GM21515 (cell line): ENCODE measurements around the gene TMEM191C.
"Not testable (repeated sequence)": the region's sequence is repeated elsewhere in the genome, so short reads cannot be mapped to it uniquely, and the experiment has no call there.

Experiments used
- ATAC-seq: cut with Tn5 transposase; IDR thresholded peaks from one replicate; pipeline ENCODE4 v1.9.1; 2021; ENCODE audit not compliant: unreplicated experiment

TMEM191C gene

GRCh38 chr22:21467337-21468193 is at the start of gene TMEM191C:
TSS of gene TMEM191C (plus strand) at chr22:21467387. CDS start at chr22:21467460, 73 bp downstream.
- not testable (repeated sequence) for ATAC-seq

GRCh38 chr22:21417853-21418252 is 49.3 kb upstream of the TMEM191C start:
- ATAC-seq, result not testable (repeated sequence)

DNA sequence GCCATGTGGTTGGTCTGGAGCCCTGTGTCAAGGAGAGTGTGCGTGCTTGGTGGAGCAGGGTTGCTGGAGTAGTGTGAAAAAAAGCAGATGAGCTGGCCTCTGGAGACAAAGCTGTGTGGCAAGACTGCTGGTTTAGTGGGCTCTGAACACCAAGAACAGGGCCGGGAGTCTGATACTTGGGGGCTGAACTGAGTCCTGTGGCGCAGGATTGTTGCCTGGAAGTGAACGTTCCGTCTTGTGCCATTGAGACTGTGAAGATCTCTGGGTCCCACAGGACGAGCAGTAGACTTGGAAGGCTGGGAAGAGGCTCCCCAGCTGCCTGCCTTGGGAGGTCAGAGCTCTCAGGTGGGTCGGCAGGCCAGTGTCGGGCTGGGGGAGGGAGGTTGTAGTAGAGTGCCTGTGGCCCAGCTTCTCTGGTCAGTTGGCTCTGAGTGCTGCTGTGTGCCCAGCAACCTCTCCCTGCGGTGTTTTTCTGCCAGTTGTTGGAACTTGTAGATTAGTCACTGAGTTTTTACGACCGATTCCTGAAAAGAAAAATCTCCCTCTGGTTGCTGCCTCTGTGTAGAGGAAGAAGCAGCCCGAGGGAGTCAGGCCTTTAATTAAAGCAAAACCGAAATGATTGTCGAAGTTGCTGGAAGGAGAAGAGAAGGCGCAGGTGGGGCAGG is 48.1 kb upstream of the TMEM191C start:
- ATAC-seq, result not testable (repeated sequence)

- ATAC-seq, result not testable (repeated sequence)
Observed at GRCh38 chr22:21420180-21420763, 46.9 kb upstream of the TMEM191C start.

DNA sequence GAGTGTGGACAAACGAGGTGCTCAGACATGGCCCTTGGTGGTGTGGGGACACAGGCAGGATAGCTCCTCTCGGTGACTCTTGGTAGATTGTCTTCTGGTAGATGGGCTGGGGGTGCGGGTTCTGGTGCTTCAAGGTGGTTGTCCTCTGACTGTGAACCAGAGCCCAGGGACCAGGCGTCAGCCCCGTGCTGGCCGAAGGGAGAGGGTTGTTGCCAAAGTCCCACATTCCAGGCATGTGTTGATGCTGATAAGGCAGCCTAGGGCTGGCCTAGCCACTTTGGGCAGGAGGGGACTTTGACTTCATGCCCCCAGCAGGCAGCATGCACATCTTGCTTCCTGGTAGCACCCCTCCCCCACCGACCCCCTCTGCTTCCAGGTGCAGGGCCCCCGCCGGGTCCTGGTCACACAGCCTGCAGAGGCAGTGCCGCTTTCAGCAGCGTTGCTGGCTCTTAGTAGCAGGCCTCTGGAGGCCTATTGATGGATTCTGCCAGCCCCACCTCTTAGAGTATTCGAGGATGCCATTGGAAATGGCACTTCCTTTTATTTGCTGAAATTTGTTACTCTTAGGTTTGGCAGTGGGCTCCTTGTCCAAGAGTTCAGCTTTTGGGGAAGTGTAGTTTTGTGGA is 43.0 kb upstream of the TMEM191C start:
- ATAC-seq, result not testable (repeated sequence)

DNA sequence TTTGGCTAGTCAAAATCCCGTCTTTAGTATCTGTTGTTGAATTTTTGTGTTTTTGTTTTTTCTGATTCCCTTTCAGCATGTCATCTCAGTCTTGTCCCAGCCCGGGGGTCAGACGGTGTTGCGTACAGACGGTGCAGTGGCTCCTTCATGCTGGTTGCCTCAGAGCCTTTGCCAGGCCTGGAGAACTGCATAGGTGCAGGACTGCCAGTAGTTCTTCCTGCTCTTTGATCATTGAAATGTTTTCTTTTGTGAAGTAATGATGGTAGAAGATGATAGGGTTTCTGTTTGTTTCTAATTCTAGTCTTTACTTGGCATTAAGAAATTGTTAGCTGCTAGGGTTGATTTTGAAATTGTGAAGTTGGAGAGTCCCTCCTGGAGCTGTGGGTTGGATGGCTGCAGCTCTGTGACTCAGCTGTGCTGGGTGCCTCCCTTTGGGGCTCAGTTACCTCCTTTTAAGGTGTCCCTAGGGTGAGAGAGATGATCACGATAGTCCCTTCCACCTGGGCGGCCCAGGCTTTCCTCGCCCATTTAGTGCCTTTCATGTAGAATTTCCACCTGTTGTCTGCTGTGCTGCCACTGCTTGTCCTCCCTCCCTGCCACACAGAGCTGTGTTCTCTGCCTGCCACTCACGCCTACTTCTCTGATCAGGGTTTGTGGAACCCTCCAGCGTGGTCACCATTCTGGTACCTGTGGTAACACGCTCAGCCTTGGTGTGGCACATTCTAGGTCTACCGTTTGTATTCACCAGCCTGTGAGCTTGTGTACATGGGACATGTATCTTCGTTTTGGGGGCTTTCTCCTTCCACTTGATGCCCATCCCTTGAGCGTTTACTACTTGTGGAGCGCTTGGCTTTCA is 32.6 kb upstream of the TMEM191C start:
- ATAC-seq, result not testable (repeated sequence)

GRCh38 chr22:21435998-21436810 is 31.0 kb upstream of the TMEM191C start:
- not testable (repeated sequence) for ATAC-seq

DNA sequence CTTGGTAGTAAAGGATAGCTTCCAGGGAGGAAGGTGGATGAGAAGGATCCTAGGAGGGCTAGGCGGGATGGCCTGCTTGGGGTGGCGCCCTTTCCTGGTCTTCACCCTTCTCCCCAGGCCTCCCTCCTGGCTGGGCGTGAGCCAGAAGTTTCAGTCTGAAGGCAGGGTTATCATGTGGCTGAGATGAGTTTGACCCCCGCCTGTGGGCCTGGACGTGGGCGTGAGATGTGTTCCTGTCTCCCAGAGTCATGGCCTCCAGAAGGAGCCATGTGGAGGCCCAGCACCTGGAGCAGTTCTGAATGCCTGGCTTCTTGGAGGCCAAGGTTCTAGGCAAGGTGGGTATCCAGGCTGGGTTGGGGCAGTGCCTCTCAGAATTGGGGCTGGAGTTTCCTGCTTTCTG is 29.2 kb upstream of the TMEM191C start:
- ATAC-seq, result not testable (repeated sequence)

DNA sequence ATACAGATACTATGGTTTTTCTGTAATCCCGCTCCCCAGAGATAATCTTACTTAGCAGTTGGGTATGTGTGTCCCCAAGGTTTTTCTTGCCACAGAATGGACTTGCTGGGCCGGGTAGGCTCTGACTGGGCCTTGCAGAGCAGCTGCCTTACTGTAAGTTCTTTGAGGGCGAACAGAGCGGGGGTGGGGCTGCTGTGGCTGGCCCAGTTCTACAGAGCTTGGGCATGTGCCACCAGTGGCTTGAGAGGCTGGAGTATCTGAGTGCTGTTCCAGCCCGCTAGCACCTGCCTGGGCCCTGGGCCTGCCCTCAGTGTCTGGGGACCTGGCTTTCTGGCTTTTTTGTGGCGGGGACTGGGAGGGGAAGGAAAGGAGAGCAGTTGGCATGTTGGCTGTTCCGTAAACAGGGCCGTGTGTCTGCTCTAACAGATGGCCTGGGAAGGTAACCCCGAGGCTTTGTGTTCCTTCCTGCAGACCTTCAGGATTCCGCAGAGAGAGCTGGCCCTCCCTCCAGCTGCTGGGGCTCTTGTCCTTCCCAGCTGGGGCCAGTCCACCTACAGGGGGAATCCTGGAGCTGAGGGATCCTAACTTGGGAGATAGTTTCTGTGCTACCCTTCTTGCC is 27.1 kb upstream of the TMEM191C start:
- not testable (repeated sequence) for ATAC-seq

GRCh38 chr22:21440676-21441075 is 26.5 kb upstream of the TMEM191C start:
- ATAC-seq, result not testable (repeated sequence)

DNA sequence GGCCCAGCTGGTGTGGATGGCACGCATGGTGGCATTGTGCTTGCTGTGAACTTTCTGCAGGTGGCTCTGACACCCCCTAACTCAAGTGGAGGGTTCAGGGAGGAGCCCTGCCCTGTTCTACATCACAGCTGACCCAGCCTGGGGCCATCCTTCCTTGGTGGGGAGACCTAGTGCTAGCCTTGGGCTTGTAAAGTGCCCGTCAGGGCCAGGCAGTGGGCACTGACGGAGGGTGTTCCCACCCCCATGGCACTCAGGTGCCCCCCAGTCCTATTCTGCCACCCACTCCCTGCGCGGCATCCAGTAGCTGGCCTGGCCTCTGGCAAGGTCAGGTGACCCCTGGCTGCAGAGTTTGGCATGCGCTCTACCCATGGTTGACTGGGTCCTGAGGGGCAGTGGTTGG is 26.0 kb upstream of the TMEM191C start:
- ATAC-seq, result not testable (repeated sequence)

GRCh38 chr22:21442123-21442522 is 25.1 kb upstream of the TMEM191C start:
- ATAC-seq, result not testable (repeated sequence)

GRCh38 chr22:21442646-21443045 is 24.5 kb upstream of the TMEM191C start:
- ATAC-seq, result not testable (repeated sequence)

DNA sequence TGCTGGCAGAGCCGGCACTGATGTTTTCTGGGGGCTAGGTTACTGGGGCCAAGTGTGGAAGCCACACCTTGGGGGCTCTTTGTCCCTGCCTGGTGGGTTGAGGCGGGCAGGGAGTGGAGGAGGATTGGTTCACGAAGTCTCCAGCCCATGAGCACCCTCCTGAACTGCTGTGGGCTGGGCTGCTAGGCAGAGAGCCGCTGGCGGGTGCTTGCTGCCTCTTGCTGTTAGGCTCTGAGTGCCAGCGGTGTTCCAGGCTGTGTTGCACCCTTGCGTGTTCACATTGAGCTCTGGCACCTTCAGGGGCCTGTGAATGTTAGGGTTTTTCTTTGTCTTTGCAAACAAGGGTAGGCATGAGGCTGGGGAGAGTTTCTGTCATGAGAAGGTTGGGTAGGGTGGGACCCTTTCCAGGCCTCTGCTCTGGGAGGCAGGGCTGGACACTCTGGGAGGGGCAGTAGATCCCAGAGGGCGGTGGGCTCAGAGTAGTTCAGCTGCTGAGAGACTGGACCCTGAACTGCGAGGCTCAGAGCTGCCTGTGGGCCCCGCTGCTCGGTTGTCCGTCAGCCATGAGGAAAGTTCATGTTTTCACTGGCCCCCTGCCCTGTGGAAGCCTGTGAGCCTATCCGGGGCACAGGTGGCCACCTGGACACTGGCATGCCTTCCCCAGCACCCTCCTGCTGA is 24.0 kb upstream of the TMEM191C start:
- ATAC-seq, result no peak

GRCh38 chr22:21443735-21444421 is 23.3 kb upstream of the TMEM191C start:
- ATAC-seq, result no peak

GRCh38 chr22:21444701-21445436 is 22.3 kb upstream of the TMEM191C start:
- no peak for ATAC-seq

DNA sequence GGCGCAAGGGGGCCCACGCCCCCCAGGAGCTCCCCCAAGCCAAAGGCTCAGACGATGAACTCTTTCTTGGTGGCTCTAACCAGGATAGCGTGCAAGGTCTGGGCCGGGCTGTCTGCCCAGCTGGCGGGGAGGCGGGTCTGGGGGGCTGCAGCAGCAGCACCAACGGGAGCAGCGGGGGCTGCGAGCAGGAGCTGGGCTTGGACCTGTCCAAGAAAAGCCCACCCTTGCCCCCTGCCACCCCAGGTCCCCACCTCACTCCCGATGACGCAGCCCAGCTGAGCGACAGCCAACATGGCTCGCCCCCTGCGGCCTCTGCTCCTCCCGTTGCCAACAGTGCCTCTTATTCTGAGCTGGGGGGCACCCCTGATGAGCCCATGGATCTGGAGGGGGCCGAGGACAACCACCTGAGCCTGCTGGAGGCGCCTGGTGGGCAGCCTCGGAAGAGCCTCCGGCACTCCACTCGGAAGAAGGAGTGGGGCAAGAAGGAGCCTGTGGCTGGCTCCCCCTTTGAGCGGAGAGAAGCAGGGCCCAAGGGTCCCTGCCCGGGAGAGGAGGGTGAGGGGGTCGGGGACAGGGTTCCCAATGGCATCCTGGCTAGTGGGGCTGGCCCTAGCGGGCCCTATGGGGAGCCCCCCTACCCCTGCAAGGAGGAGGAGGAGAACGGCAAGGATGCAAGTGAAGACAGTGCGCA is 21.6 kb upstream of the TMEM191C start:
- ATAC-seq, result no peak
